22Rv1 (cell line): ENCODE data around the gene WDR38.
A peak's percentile ranks its signal among the peaks of the same experiment; 100 is the strongest.
"Not testable (repeated sequence)": the region's sequence is repeated elsewhere in the genome, so short reads cannot be mapped to it uniquely, and the experiment has no call there.

Experiments used
- H3K27ac ChIP-seq: fragments of 450-650 bp; 2 replicates; pipeline ENCODE4 v1.5.1; 2017
- ZFX ChIP-seq: fragments of 450-650 bp; IDR thresholded peaks from 2 replicates; pipeline ENCODE4 v1.6.1; 2017; ENCODE audit warnings: antibody characterized with exemption, borderline replicate concordance
- TF ChIP-seq, protein P1 (sequence below): fragments of 450-650 bp; IDR thresholded peaks from 2 replicates; pipeline ENCODE4 v1.5.1; 2017; ENCODE audit warnings: mild to moderate bottlenecking

WDR38 gene

DNA sequence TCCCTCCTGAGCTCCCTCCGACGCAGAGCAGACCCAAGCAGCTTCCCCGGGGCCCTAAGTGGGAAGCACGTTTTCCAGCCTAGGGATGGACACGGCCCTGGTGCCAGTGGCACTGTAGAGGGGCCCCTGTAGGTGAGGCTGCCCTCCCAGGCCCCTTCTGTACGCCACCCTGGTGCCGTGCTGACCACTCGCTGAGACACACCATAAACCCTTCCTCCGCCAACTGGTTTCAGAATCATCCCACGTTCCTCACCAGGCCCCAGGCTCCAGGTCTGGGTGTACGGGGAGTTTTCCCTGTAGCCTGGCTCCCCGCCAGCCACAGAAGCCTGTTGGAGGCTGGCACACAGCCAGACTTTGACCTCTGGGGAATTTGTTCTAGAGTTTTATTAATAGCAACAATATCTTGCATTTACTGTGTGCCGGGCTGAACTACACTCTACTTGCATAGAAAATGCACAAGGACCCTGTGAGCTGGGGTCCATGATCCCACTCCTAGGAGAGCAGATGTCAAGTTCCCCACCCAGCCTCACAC is 18.2 kb upstream of the WDR38 start:
- TF ChIP-seq ZFX: no peak
- TF ChIP-seq, protein P1, sequence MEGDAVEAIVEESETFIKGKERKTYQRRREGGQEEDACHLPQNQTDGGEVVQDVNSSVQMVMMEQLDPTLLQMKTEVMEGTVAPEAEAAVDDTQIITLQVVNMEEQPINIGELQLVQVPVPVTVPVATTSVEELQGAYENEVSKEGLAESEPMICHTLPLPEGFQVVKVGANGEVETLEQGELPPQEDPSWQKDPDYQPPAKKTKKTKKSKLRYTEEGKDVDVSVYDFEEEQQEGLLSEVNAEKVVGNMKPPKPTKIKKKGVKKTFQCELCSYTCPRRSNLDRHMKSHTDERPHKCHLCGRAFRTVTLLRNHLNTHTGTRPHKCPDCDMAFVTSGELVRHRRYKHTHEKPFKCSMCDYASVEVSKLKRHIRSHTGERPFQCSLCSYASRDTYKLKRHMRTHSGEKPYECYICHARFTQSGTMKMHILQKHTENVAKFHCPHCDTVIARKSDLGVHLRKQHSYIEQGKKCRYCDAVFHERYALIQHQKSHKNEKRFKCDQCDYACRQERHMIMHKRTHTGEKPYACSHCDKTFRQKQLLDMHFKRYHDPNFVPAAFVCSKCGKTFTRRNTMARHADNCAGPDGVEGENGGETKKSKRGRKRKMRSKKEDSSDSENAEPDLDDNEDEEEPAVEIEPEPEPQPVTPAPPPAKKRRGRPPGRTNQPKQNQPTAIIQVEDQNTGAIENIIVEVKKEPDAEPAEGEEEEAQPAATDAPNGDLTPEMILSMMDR: no peak
- no peak overlapping the region for H3K27ac ChIP-seq

DNA sequence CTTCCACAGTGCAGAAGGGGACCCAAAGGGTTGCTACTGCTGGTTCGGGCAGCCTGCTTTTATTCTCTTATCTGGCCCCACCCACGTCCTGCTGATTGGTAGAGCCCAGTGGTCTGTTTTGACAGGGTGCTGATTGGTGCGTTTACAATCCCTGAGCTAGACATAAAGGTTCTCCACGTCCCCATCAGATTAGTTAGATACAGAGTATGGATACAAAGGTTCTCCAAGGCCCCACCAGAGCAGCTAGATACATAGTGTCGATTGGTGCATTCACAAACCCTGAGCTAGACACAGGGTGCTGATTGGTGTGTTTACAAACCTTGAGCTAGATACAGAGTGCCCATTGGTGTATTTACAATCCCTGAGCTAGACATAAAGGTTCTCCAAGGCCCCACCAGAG is 15.1 kb upstream of the WDR38 start:
- H3K27ac ChIP-seq: not testable (repeated sequence)

DNA sequence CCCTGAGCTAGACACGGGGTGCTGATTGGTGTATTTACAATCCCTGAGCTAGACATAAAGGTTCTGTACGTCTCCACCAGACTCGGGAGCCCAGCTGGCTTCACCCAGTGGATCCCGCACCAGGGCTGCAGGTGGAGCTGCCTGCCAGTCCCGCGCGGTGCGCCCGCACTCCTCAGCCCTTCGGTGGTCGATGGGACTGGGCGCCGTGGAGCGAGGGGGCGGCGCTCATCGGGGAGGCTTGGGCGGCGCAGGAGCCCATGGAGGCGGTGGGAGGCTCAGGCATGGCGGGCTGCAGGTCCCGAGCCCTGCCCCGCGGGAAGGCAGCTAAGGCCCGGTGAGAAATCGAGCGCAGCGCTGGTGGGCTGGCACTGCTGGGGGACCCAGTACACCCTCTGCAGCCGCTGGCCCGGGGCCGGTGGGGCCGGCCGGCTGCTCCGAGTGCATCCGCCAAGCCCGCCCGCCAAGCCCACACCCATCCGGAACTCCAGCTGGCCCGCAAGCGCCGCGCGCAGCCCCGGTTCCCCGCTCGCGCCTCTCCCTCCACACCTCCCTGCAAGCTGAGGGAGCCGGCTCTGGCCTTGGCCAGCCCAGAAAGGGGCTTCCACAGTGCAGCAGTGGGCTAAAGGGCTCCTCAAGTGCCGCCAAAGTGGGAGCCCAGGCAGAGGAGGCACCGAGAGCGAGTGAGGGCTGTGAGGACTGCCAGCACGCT is 14.5 kb upstream of the WDR38 start:
- not testable (repeated sequence) for H3K27ac ChIP-seq

DNA sequence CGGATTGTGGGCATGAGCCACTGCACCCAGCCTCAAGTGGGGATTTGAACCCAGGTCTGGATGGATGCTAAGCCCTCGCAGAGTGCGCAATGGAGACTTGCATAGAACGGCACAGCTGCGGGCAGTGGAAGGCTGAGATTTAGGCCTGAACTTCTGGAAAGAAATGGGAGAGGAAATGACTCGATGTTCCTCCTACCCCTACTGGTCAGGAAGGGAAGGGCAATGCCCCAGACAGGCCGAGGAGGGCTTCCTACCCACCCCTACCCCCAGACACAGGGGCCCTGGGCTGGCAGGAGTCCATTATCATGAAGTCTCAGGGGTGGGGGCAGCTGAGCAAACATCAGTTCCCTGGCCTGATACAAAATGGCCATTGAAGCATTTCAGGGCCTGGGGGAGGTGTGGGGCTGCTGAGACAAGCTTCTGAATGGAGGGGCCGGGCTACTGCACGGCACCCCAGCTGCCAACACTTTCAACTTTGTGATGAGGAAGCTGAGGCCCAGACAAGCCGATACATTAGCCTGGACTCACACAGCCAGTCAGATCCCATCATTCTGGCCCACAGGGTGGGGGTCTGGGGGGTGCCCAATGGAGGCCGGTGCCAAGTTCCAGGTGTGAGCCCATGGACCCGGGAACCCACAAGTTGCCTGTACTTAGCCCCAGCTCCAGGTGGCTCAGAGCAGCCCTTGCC is 13.5 kb upstream of the WDR38 start:
- no peak overlapping the region for H3K27ac ChIP-seq
- TF ChIP-seq ZFX: no peak
- TF ChIP-seq, protein P1: peak; percentile 22; the same call in 1 of the 2 replicates

DNA sequence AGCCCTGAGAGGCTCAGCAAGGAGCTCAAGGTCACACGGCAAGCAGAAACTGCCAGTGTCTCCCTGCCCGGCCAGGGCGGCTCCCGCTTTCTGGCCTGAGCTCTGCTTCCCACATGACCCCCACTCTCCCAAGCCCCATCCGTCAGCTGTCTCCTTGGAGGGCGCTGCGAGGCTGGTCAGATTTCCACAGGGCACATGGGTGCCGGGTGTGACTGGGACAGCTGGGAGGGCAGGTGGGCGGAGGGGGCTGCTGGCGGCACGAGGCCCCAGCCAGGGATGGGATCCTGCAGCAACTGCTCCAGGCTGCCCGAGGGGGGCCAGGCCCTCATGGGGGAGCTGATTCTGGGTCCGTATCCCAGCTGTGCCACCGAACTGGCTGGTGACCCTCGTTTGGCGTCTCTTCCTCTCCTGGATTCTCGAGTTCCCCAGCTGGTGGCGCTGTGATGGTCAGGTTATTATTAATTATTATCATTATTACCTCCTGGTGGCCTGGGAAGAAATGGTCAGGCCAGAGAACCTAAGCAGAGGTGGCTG is 12.9 kb upstream of the WDR38 start:
- no peak overlapping the region for H3K27ac ChIP-seq
- TF ChIP-seq ZFX: no peak
- TF ChIP-seq, protein P1: peak; percentile 69

DNA sequence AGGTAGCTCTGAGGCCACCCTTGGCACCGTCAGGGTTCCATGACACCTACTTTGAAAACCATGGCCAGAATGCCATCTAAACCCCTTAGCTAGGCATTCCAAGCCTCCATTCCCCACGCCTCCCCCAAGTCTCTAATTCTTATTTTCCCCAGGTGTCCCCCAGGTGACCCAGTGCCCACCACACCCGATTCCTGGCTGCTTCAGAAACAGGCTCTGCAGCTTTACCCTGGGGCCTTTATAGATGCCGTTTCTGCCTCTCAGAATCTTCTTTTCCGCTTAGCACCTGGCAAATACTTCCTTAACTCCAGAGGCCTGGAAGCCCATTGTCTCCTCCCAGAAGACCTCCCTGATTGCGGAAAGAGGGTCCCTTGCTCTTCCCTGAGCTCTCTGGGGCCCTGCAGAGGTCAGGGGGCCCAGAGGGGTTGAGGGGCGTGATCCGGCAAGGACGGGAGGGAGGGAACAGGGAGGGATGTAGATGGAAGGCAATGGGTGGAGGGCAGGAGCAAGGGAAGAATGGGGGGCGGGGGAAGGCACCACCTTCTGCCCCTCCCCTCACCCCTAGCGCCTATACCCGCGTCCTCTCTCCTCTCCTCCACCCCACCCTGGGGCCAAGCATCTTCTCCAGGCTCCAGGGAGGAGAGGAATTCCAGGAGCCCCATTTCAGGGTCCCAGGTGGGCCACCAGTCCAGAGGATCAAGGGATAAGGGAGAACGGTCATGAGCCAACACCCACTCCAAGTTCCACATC is 12.0 kb upstream of the WDR38 start:
- no peak for TF ChIP-seq ZFX
- TF ChIP-seq, protein P1: no peak
- no peak overlapping the region for H3K27ac ChIP-seq

DNA sequence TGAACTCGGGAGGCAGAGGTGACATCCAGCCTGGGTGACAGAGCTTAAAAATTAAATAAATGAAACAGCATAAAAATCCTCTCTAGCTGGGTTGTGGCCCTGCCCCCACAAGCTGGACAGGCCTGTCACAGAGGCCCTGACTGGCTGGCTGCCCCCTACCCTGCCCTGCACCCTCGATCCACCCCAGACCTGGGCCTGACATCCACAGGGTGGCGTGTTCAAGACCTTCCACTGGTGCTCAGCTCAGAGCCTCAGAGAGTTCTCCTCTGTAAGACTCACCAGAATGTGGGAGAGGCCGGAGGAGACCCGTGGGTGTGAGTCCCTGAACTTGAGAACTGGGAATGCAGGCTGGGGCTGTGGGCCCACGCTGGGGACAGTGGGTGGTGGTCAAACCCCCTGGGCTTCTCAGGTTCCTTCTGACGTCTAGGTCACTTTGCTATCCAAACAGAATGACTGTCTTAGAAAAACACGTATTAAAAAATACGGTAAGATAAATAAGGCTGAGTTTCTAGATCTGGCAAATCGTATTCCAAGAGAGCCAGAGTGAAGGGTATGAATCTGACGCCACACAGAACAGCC is 9.7 kb upstream of the WDR38 start:
- TF ChIP-seq, protein P1: no peak
- TF ChIP-seq ZFX: no peak

More for the DNA sequence above, 9.7 kb upstream of the WDR38 start:
- no peak overlapping the region for H3K27ac ChIP-seq
